ENCODE results near the gene TMEM179.

TMEM179 gene

DNA sequence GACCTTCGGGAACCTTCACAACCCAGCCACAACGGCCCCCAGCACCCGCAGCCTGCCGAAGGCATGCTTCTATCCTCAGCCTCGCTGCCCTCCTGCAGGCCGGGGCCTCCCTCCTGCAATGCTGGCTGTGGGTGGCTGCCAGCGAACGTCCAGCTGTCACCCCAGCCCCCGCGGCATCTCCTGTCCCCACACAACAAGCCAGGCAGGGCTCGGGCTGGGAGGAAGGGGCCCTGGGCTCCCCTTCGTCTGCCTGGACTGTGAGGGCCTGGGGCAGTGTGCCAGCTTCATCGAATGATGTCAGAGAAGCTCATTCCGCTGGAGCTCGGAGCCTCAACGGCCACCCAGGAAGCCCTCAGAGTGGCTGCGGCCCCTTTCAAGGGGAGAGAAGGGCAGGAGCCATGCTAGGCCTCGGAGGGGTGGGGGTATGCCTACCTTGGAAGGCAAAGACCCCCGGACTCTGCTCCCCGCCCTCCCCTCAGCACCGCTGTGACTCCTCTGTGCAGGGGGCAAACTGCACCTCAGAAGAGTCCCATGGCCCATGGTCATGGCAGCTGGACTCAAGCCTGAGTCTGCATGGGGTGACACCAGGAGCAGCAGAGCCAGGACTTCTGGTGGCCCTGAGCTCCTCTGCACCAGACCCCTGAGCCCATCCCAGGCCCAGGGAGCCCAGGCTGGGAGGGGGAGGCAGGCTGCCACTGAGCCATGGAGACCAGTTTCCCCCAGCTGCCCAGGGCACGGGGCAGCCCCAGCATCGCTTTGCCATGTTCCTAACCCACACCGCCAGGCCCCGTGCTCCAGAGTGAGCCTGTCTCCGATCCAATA lies 49.8 kb downstream of the TMEM179 start:
- no peak for ATAC-seq
- no peak for TF ChIP-seq ZFP30 (CRISPR knock-in tag; IDR thresholded peaks at IDR 0.05)
- TF ChIP-seq ISL1 (CRISPR knock-in tag; IDR thresholded peaks at IDR 0.05) = no peak
- TF ChIP-seq ZNF565 (CRISPR knock-in tag; conservative IDR thresholded peaks at IDR 0.05; ENCODE audit: low read depth) = no peak
- TF ChIP-seq, protein P1, sequence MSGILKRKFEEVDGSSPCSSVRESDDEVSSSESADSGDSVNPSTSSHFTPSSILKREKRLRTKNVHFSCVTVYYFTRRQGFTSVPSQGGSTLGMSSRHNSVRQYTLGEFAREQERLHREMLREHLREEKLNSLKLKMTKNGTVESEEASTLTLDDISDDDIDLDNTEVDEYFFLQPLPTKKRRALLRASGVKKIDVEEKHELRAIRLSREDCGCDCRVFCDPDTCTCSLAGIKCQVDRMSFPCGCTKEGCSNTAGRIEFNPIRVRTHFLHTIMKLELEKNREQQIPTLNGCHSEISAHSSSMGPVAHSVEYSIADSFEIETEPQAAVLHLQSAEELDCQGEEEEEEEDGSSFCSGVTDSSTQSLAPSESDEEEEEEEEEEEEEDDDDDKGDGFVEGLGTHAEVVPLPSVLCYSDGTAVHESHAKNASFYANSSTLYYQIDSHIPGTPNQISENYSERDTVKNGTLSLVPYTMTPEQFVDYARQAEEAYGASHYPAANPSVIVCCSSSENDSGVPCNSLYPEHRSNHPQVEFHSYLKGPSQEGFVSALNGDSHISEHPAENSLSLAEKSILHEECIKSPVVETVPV (CRISPR knock-in tag; IDR thresholded peaks at IDR 0.05) = no peak
- TF ChIP-seq PPARA (CRISPR knock-in tag; IDR thresholded peaks at IDR 0.05; ENCODE audit: borderline replicate concordance) = no peak
- no peak for TF ChIP-seq CREB5 (CRISPR knock-in tag; IDR thresholded peaks at IDR 0.05; ENCODE audit: low read depth)
- TF ChIP-seq TOX (CRISPR knock-in tag; IDR thresholded peaks at IDR 0.05; ENCODE audit: borderline replicate concordance) = no peak
- no peak for TF ChIP-seq ARNTL (CRISPR knock-in tag; IDR thresholded peaks at IDR 0.05; ENCODE audit: borderline replicate concordance, low read depth)
- no peak for TF ChIP-seq ESRRG (CRISPR knock-in tag; IDR thresholded peaks at IDR 0.05)
- no peak for TF ChIP-seq SNAI2 (CRISPR knock-in tag; IDR thresholded peaks at IDR 0.05)
- no peak for TF ChIP-seq ZC3H10 (CRISPR knock-in tag; IDR thresholded peaks at IDR 0.05)
- no peak for TF ChIP-seq OSR1 (CRISPR knock-in tag; IDR thresholded peaks at IDR 0.05)
- TF ChIP-seq CSDC2 (CRISPR knock-in tag; IDR thresholded peaks at IDR 0.05) = no peak
- TF ChIP-seq ZNF8 (CRISPR knock-in tag; IDR thresholded peaks at IDR 0.05) = no peak
- no peak for TF ChIP-seq ZNF70 (CRISPR knock-in tag; IDR thresholded peaks at IDR 0.05)

- no peak for ATAC-seq
- no peak for TF ChIP-seq ZFP30 (CRISPR knock-in tag; IDR thresholded peaks at IDR 0.05)
- TF ChIP-seq ARNTL (CRISPR knock-in tag; IDR thresholded peaks at IDR 0.05; ENCODE audit: borderline replicate concordance, low read depth) = no peak
- TF ChIP-seq CSDC2 (CRISPR knock-in tag; IDR thresholded peaks at IDR 0.05) = no peak
- no peak for TF ChIP-seq ZC3H10 (CRISPR knock-in tag; IDR thresholded peaks at IDR 0.05)
- TF ChIP-seq ISL1 (CRISPR knock-in tag; IDR thresholded peaks at IDR 0.05) = no peak
- no peak for TF ChIP-seq SNAI2 (CRISPR knock-in tag; IDR thresholded peaks at IDR 0.05)
Measured at GRCh38 chr14:104554088-104554607, 50.4 kb downstream of the TMEM179 start.

- no peak for TF ChIP-seq SNAI2 (CRISPR knock-in tag; IDR thresholded peaks at IDR 0.05)
- TF ChIP-seq ZFP3 (CRISPR knock-in tag; IDR thresholded peaks at IDR 0.05) = no peak
- TF ChIP-seq CSDC2 (CRISPR knock-in tag; IDR thresholded peaks at IDR 0.05) = no peak
- no peak for TF ChIP-seq CREB5 (CRISPR knock-in tag; IDR thresholded peaks at IDR 0.05; ENCODE audit: low read depth)
- TF ChIP-seq, protein P2, sequence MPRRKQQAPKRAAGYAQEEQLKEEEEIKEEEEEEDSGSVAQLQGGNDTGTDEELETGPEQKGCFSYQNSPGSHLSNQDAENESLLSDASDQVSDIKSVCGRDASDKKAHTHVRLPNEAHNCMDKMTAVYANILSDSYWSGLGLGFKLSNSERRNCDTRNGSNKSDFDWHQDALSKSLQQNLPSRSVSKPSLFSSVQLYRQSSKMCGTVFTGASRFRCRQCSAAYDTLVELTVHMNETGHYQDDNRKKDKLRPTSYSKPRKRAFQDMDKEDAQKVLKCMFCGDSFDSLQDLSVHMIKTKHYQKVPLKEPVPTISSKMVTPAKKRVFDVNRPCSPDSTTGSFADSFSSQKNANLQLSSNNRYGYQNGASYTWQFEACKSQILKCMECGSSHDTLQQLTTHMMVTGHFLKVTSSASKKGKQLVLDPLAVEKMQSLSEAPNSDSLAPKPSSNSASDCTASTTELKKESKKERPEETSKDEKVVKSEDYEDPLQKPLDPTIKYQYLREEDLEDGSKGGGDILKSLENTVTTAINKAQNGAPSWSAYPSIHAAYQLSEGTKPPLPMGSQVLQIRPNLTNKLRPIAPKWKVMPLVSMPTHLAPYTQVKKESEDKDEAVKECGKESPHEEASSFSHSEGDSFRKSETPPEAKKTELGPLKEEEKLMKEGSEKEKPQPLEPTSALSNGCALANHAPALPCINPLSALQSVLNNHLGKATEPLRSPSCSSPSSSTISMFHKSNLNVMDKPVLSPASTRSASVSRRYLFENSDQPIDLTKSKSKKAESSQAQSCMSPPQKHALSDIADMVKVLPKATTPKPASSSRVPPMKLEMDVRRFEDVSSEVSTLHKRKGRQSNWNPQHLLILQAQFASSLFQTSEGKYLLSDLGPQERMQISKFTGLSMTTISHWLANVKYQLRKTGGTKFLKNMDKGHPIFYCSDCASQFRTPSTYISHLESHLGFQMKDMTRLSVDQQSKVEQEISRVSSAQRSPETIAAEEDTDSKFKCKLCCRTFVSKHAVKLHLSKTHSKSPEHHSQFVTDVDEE (CRISPR knock-in tag; IDR thresholded peaks at IDR 0.05) = no peak
- TF ChIP-seq ZNF70 (CRISPR knock-in tag; IDR thresholded peaks at IDR 0.05) = no peak
- TF ChIP-seq ZFP30 (CRISPR knock-in tag; IDR thresholded peaks at IDR 0.05) = no peak
- no peak for TF ChIP-seq ZC3H10 (CRISPR knock-in tag; IDR thresholded peaks at IDR 0.05)
- no peak for ATAC-seq
Measured at GRCh38 chr14:104553166-104554087, 51.1 kb downstream of the TMEM179 start.

DNA sequence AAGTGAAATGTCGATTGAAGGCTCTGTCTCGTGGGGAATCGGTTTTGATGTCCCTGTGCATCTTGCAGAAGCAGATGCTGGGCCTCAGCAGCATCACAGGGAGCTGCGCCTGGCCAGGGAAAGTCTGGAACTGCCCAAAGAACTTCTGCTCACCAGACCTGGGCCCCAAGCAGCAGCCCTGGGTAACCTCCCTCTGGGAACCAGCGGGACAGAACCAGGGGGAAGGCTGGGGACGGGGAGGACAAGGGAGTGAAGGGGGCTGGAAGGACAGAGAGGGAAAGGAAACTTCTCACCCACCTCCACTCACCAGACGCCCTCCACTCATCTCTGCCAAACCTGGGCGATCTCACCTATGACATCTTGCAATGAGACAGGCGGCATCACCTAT lies 51.8 kb downstream of the TMEM179 start:
- no peak for ATAC-seq
- TF ChIP-seq PATZ1 (CRISPR knock-in tag; IDR thresholded peaks at IDR 0.05; ENCODE audit: borderline replicate concordance) = no peak
- no peak for TF ChIP-seq GLIS3 (CRISPR knock-in tag; IDR thresholded peaks at IDR 0.05)
- TF ChIP-seq, protein P2 (CRISPR knock-in tag; IDR thresholded peaks at IDR 0.05) = no peak
- TF ChIP-seq CSDC2 (CRISPR knock-in tag; IDR thresholded peaks at IDR 0.05) = no peak
- no peak for TF ChIP-seq CREB5 (CRISPR knock-in tag; IDR thresholded peaks at IDR 0.05; ENCODE audit: low read depth)

Data from SK-N-SH treated with all-trans-retinoic acid at 6 μM for 48 hours (cell line).